ENCODE data around the gene ARNT2.
"Not testable (repeated sequence)": the region's sequence is repeated elsewhere in the genome, so short reads cannot be mapped to it uniquely, and the experiment has no call there.

The ARNT2 gene

GRCh38 chr15:80404057-80404760, at the start of gene ARNT2:
TSS of gene ARNT2 (plus strand) at chr15:80404382. CDS start at chr15:80404516, 134 bp downstream.
- DNase-seq, result peak; percentile 44

GRCh38 chr15:80367094-80367493, 37.1 kb upstream of the ARNT2 start:
- no peak for DNase-seq

GRCh38 chr15:80367661-80368060, 36.5 kb upstream of the ARNT2 start:
- DNase-seq, result no peak

- no peak for DNase-seq
Measured at GRCh38 chr15:80371924-80372323, 32.3 kb upstream of the ARNT2 start.

- DNase-seq, result no peak
Measured at GRCh38 chr15:80374441-80374840, 29.7 kb upstream of the ARNT2 start.

GRCh38 chr15:80375968-80376891, 28.0 kb upstream of the ARNT2 start:
- no peak for DNase-seq

GRCh38 chr15:80379693-80380092, 24.5 kb upstream of the ARNT2 start:
- DNase-seq, result no peak

- no peak for DNase-seq
Measured at GRCh38 chr15:80380154-80380553, 24.0 kb upstream of the ARNT2 start.

- DNase-seq, result no peak
Measured at GRCh38 chr15:80382285-80382684, 21.9 kb upstream of the ARNT2 start.

- no peak for DNase-seq
Measured at GRCh38 chr15:80384432-80384831, 19.8 kb upstream of the ARNT2 start.

- no peak for DNase-seq
Measured at GRCh38 chr15:80386151-80386550, 18.0 kb upstream of the ARNT2 start.

- no peak for DNase-seq
Measured at GRCh38 chr15:80388326-80388725, 15.9 kb upstream of the ARNT2 start.

GRCh38 chr15:80389370-80389769, 14.8 kb upstream of the ARNT2 start:
- no peak for DNase-seq

GRCh38 chr15:80390942-80391341, 13.2 kb upstream of the ARNT2 start:
- DNase-seq, result not testable (repeated sequence)

- DNase-seq, result no peak
Measured at GRCh38 chr15:80395616-80396015, 8.6 kb upstream of the ARNT2 start.

- no peak for DNase-seq
Measured at GRCh38 chr15:80396096-80396495, 8.1 kb upstream of the ARNT2 start.

- no peak for DNase-seq
Measured at GRCh38 chr15:80399508-80399907, 4.7 kb upstream of the ARNT2 start.

- DNase-seq, result no peak
Measured at GRCh38 chr15:80401456-80401855, 2.7 kb upstream of the ARNT2 start.

- DNase-seq, result no peak
Measured at GRCh38 chr15:80402339-80402738, 1.8 kb upstream of the ARNT2 start.

- DNase-seq, result no peak
Measured at GRCh38 chr15:80403712-80404056, 498 bp upstream of the ARNT2 start.

GRCh38 chr15:80404761-80405553, 775 bp downstream of the ARNT2 start:
- DNase-seq, result peak; percentile 8

- no peak for DNase-seq
Measured at GRCh38 chr15:80405554-80405850, 1.3 kb downstream of the ARNT2 start.

- DNase-seq, result no peak
Measured at GRCh38 chr15:80405970-80406369, 1.8 kb downstream of the ARNT2 start.

All from NCI-H1436 (cell line).